ENCODE results near the gene LRMDA. TPM values are rescaled to one million over a fixed set of nuclear protein-coding genes. Genes with fewer than 3 reads are reported as not detected.

The LRMDA gene
- total RNA-seq, 1 experiment from 2014 or later, result 4.8 TPM

GRCh38 chr10:76001019-76001418 is 569.6 kb downstream of the LRMDA start:
- no peaks in the 10 kb centered on the region for H3K4me1 ChIP-seq (ENCODE audit: control insufficient read depth in 1 of 2, insufficient read depth in 2 of 2, low read length in 2 of 2)

More at GRCh38 chr10:76001019-76001418, 569.6 kb downstream of the LRMDA start:
- intact Hi-C loops (cut with micrococcal nuclease), result no loop called here
- CTCF ChIA-PET, result no interaction called here
- no peaks in the 10 kb centered on the region for H3K9me2 ChIP-seq (ENCODE audit: insufficient read depth)
- RAD21 ChIA-PET (ENCODE audit: low non-redundant PET in 1 of 2, low total read pairs in 2 of 2, uncharacterized antibody in 2 of 2, unreplicated experiment in 2 of 2), result no interaction called here
- H3K27ac ChIP-seq (ENCODE audit: low read depth, low read length), result no peak overlapping the region
- H3K9me3 ChIP-seq (ENCODE audit: control insufficient read depth in 1 of 2, insufficient read depth in 1 of 2, low read depth in 1 of 2, low read length in 2 of 2), result no peaks in the 10 kb centered on the region
- ATAC-seq (no peak), DNase-seq (ENCODE audit: low read depth, low spot score) (no peak)
- H3K4me2 ChIP-seq (ENCODE audit: low read length), result no peak overlapping the region
- no peaks in the 10 kb centered on the region for H3K36me3 ChIP-seq (ENCODE audit: control insufficient read depth in 1 of 2, insufficient read depth in 2 of 2, low read length in 2 of 2)
- H3K9ac ChIP-seq (ENCODE audit: low read length), result no peak overlapping the region
- H3K79me2 ChIP-seq (ENCODE audit: insufficient read depth, low read length), result no peaks in the 10 kb centered on the region
- H2AFZ ChIP-seq (ENCODE audit: low read depth, low read length, poor library complexity, severe bottlenecking), result no peak overlapping the region
- H4K20me1 ChIP-seq (ENCODE audit: insufficient read depth), result no peaks in the 10 kb centered on the region
- POLR2A ChIA-PET, result no interaction called here
- TF ChIP-seq REST (IDR thresholded peaks at IDR 0.05; ENCODE audit: low read depth) (no peak), EZH2phosphoT487 (IDR thresholded peaks at IDR 0.05; ENCODE audit: borderline replicate concordance) (no peak), ZFX (IDR thresholded peaks at IDR 0.05) (no peak)
- peaks cover 9% of the 10 kb centered on the region for H3K27me3 ChIP-seq (ENCODE audit: insufficient read depth, low read length)
- H3K4me3 ChIP-seq (replicated peaks in 1 of 2; ENCODE audit: low read depth in 1 of 2, low read length in 2 of 2), result no peak overlapping the region
- BruUV-seq (replicated peaks), result no TSS peak

Data from HCT116 (cell line).